A549 (cell line): Measurements from ENCODE around the gene HLA-DOB. TPM values are rescaled to one million over a fixed set of nuclear protein-coding genes. Genes with fewer than 3 reads are reported as not detected.

ENCODE experiments used
- ATAC-seq, 2 experiments: fragments of 200-7000 bp in 1 of 2; fragments of >200 bp in 1 of 2; cut with Nextera tagmentation in 1 of 2; cut with Tn5 transposase in 1 of 2; 3 replicates each; pipeline versions ENCODE4 v1.8.0 to v1.9.1; 2018 to 2020; ENCODE audit warnings: mild to moderate bottlenecking in 1 of 2, moderate library complexity in 1 of 2
- CTCF ChIA-PET: fragments of 300-600 bp; sonication (Branson Sonifier 250); formaldehyde crosslinking; extraction: SDS; loops from one replicate; lab custom pipeline; 2021; ENCODE audit warnings: antibody characterized with exemption, inconsistent platforms; lab: Yijun Ruan, JAX
- POLR2A ChIA-PET: fragments of 350-600 bp; formaldehyde crosslinking; extraction: SDS; loops from one replicate; lab custom pipeline; 2021; ENCODE audit warnings: antibody characterized with exemption, inconsistent platforms; lab: Yijun Ruan, JAX
- DNase-seq, 2 experiments: peaks; one replicate each; pipeline versions ENCODE4 v3.0.0 to v3.0.0-alpha.2; 2011 to 2016; ENCODE audit warnings: low read depth in 1 of 2, low spot score in 1 of 2
- FAIRE-seq: peaks from 2 replicates; lab custom pipeline; 2011; peaks lifted over from hg19 to GRCh38; lab: Jason Lieb, UNC
- H3K27ac ChIP-seq, 2 experiments: fragments of >200 bp; sonication (Bioruptor Twin); formaldehyde crosslinking; 3 replicates each; pipeline ENCODE4 v1.5.1; 2016 to 2017
- H3K4me1 ChIP-seq: fragments of >200 bp; sonication (Bioruptor Twin); formaldehyde crosslinking; 3 replicates; pipeline ENCODE4 v1.6.1; 2016
- H3K4me2 ChIP-seq: fragments of >200 bp; sonication (Bioruptor Twin); formaldehyde crosslinking; 3 replicates; pipeline ENCODE4 v1.6.1; 2016
- H3K4me3 ChIP-seq: fragments of >200 bp; sonication (Bioruptor Twin); formaldehyde crosslinking; 3 replicates; pipeline ENCODE4 v1.5.1; 2016
- H3K9me3 ChIP-seq: fragments of >200 bp; sonication (Bioruptor Twin); formaldehyde crosslinking; 3 replicates; pipeline ENCODE4 v1.6.1; 2016
- CBX2 ChIP-seq: fragments of 200-600 bp; sonication (generic); IDR thresholded peaks from 2 replicates; pipeline ENCODE4 v1.6.1; 2016; ENCODE audit warnings: low read depth, mild to moderate bottlenecking, borderline replicate concordance
- CBX8 ChIP-seq: fragments of 200-600 bp; sonication (generic); IDR thresholded peaks from 2 replicates; pipeline ENCODE4 v1.6.1; 2016
- CEBPB ChIP-seq, 2 experiments: fragments of >200 bp in 1 of 2; sonication (Bioruptor Twin) in 1 of 2; formaldehyde crosslinking in 1 of 2; IDR thresholded peaks; 2 replicates each; pipeline ENCODE4 v1.6.1; 2012 to 2016
- EHF ChIP-seq: fragments of 250-450 bp; sonication (Bioruptor Pico); IDR thresholded peaks from 2 replicates; pipeline ENCODE4 v1.5.0; 2020; ENCODE audit warnings: mild to moderate bottlenecking
- EHMT2 ChIP-seq: fragments of 200-600 bp; sonication (generic); IDR thresholded peaks from 2 replicates; pipeline ENCODE4 v1.6.1; 2016; ENCODE audit warnings: antibody characterized with exemption, low read depth, mild to moderate bottlenecking, moderate library complexity
- EP300 ChIP-seq, 2 experiments: fragments of >200 bp; sonication (Bioruptor Twin); formaldehyde crosslinking; IDR thresholded peaks; 2 replicates in 1 of 2; 3 replicates in 1 of 2; pipeline ENCODE4 v1.6.1; 2016 to 2017
- FOSL2 ChIP-seq, 2 experiments: fragments of 450-650 bp in 1 of 2; fragments of >200 bp in 1 of 2; sonication (Bioruptor Twin) in 1 of 2; formaldehyde crosslinking; IDR thresholded peaks; 2 replicates each; pipeline versions ENCODE4 v1.5.0 to v1.6.1; 2016 to 2020; ENCODE audit warnings: mild to moderate bottlenecking in 1 of 2, moderate library complexity in 1 of 2
- GATA3 ChIP-seq: IDR thresholded peaks from 2 replicates; pipeline ENCODE4 v1.6.1; 2012; ENCODE audit warnings: borderline replicate concordance
- HOXA7 ChIP-seq: fragments of 250-450 bp; sonication (Bioruptor Pico); IDR thresholded peaks from 2 replicates; pipeline ENCODE4 v1.5.0; 2020; ENCODE audit warnings: mild to moderate bottlenecking, moderate library complexity
- HOXB13 ChIP-seq: fragments of 250-450 bp; sonication (Bioruptor Pico); IDR thresholded peaks from 2 replicates; pipeline ENCODE4 v1.5.0; 2020; ENCODE audit warnings: low read depth, mild to moderate bottlenecking, moderate library complexity
- HOXB5 ChIP-seq: fragments of 250-450 bp; sonication (Bioruptor Pico); IDR thresholded peaks from 2 replicates; pipeline ENCODE4 v1.5.0; 2020; ENCODE audit warnings: mild to moderate bottlenecking, moderate library complexity
- MYC ChIP-seq: IDR thresholded peaks from 2 replicates; pipeline ENCODE4 v1.6.1; 2012; ENCODE audit warnings: mild to moderate bottlenecking, inconsistent platforms, low read length, improper control_type of control experiment, borderline replicate concordance
- NFE2L2 ChIP-seq: fragments of 150-350 bp; conservative IDR thresholded peaks from 2 replicates; pipeline ENCODE4 v1.6.1; 2014; ENCODE audit warnings: low read length
- NR3C1 ChIP-seq: fragments of >200 bp; sonication (Bioruptor Twin); formaldehyde crosslinking; IDR thresholded peaks from 3 replicates; pipeline ENCODE4 v1.6.1; 2017
- POLR2A ChIP-seq: IDR thresholded peaks from 2 replicates; pipeline ENCODE4 v1.6.1; 2012; ENCODE audit warnings: mild to moderate bottlenecking, low read length
- RNF2 ChIP-seq: fragments of 200-600 bp; sonication (generic); IDR thresholded peaks from 2 replicates; pipeline ENCODE4 v1.6.1; 2016; ENCODE audit warnings: low read depth, mild to moderate bottlenecking, antibody characterized with exemption, moderate library complexity, borderline replicate concordance
- SMC3 ChIP-seq: fragments of >200 bp; sonication (Bioruptor Twin); formaldehyde crosslinking; IDR thresholded peaks from 3 replicates; pipeline ENCODE4 v1.6.1; 2018; ENCODE audit warnings: inconsistent platforms
- TFCP2L1 ChIP-seq: fragments of 250-450 bp; sonication (Bioruptor Pico); IDR thresholded peaks from 2 replicates; pipeline ENCODE4 v1.5.0; 2021; ENCODE audit warnings: mild to moderate bottlenecking
- ZNF302 ChIP-seq: fragments of 250-450 bp; sonication (Bioruptor Pico); IDR thresholded peaks from 2 replicates; pipeline ENCODE4 v1.9.0; 2021; ENCODE audit warnings: inconsistent platforms, mild to moderate bottlenecking, moderate library complexity
- WGBS: methylation state at CpG from one replicate; pipeline ENCODE4 v1.1.6; 2017; ENCODE audit errors: missing lambda C conversion rate; 5-methylcytosine and 5-hydroxymethylcytosine counted together
- polyA plus RNA-seq, 4 experiments: library from polyadenylated mRNA; depleted of rRNA in 3 of 4; stranded (reverse); fragments of >200 nt; fragmentation: RNase III in 1 of 4; extraction: RNeasy Plus Mini Kit Qiagen cat#74134 plus additional on column Dnase treatment in 1 of 4; gene quantifications; 2 replicates in 3 of 4; 3 replicates in 1 of 4; pipeline ENCODE4 v1.2.3, GENCODE V29; 2011 to 2017
- TF ChIP-seq, protein P1 (sequence below): fragments of >200 bp; sonication (Bioruptor Twin); formaldehyde crosslinking; IDR thresholded peaks from 3 replicates; pipeline ENCODE4 v1.5.1; 2016
- TF ChIP-seq, protein P2 (sequence below): fragments of 250-450 bp; sonication (Bioruptor Pico); IDR thresholded peaks from 2 replicates; pipeline ENCODE4 v1.5.0; 2020; ENCODE audit warnings: low read depth, mild to moderate bottlenecking, moderate library complexity
- TF ChIP-seq, protein P3 (sequence below): fragments of >200 bp; sonication (Bioruptor Twin); formaldehyde crosslinking; IDR thresholded peaks from 2 replicates; pipeline ENCODE4 v1.6.1; 2016
- TF ChIP-seq, protein P4 (sequence below): IDR thresholded peaks from 2 replicates; pipeline ENCODE4 v1.6.1; 2012; ENCODE audit warnings: low read depth, borderline replicate concordance
- TF ChIP-seq, protein P5 (sequence below): fragments of 150-350 bp; IDR thresholded peaks from 2 replicates; pipeline ENCODE4 v1.6.1; 2014; ENCODE audit warnings: low read depth, mild to moderate bottlenecking, low read length
- TF ChIP-seq, protein P6 (sequence below): IDR thresholded peaks from 2 replicates; pipeline ENCODE4 v1.6.1; 2012
- TF ChIP-seq, protein P7 (sequence below): IDR thresholded peaks from 2 replicates; pipeline ENCODE4 v1.6.1; 2012

HLA-DOB gene
- polyA plus RNA-seq, 2 of the 4 experiments (the other 2 are of a cell fraction): 0.08 to 0.10 TPM

DNA sequence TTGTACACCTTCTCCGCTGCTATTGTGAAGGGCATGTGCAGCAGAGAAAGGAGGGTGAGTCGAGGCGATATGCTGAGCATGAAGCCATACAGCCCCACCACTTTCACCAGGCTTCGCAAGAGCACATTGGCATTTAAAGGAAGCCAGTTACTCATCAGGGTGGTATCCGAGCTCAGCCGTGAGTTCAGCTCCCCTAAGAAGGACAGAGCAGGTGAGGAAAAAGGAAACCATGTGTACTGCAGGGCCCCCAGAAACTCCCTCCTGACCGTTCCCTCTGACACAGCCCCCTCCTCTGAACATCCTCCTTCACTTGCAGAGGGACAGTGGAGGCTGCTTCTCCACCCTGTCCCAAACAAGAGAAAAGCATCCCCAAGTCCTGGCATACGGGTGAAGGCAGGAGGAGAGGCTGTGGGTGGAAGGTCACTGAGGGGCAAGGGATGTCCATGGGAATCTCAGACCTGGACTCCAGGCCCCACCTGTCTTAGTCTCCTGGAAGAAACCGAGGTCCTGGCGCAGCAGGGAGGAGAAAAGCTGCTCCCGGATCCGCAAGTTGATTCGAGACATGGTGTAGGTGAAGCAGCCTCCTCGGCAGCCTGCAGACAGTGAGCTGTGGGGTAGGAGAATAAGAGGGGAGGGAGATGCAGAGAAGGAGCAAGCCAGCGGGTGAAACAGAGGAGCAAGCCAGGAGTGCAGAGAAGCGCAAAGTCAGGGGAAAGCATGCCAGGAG lies 18.5 kb upstream of the HLA-DOB start:
- H3K4me2 ChIP-seq: no peak overlapping the region
- ChIA-PET CTCF (interaction anchor here (1.3 kb wide), 1 partner anchor 18 kb away, joined by 5 read pairs; the partner anchor contains the start of genes PSMB9 and TAP1), POLR2A (no interaction called here)
- TF ChIP-seq FOSL2 (IDR thresholded peaks at IDR 0.05) (no peak), FOSL2 (CRISPR knock-in tag; IDR thresholded peaks at IDR 0.05) (no peak), CBX2 (no peak), POLR2A (no peak), GATA3 (no peak), NR3C1 (no peak), CBX8 (no peak)
- TF ChIP-seq, protein P1, sequence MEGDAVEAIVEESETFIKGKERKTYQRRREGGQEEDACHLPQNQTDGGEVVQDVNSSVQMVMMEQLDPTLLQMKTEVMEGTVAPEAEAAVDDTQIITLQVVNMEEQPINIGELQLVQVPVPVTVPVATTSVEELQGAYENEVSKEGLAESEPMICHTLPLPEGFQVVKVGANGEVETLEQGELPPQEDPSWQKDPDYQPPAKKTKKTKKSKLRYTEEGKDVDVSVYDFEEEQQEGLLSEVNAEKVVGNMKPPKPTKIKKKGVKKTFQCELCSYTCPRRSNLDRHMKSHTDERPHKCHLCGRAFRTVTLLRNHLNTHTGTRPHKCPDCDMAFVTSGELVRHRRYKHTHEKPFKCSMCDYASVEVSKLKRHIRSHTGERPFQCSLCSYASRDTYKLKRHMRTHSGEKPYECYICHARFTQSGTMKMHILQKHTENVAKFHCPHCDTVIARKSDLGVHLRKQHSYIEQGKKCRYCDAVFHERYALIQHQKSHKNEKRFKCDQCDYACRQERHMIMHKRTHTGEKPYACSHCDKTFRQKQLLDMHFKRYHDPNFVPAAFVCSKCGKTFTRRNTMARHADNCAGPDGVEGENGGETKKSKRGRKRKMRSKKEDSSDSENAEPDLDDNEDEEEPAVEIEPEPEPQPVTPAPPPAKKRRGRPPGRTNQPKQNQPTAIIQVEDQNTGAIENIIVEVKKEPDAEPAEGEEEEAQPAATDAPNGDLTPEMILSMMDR: no peak
- TF ChIP-seq, protein P2, sequence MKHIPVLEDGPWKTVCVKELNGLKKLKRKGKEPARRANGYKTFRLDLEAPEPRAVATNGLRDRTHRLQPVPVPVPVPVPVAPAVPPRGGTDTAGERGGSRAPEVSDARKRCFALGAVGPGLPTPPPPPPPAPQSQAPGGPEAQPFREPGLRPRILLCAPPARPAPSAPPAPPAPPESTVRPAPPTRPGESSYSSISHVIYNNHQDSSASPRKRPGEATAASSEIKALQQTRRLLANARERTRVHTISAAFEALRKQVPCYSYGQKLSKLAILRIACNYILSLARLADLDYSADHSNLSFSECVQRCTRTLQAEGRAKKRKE (CRISPR knock-in tag): no peak
- TF ChIP-seq, protein P3, sequence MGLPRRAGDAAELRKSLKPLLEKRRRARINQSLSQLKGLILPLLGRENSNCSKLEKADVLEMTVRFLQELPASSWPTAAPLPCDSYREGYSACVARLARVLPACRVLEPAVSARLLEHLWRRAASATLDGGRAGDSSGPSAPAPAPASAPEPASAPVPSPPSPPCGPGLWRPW: no peak
- H3K4me3 ChIP-seq: no peak overlapping the region
- H3K9me3 ChIP-seq: no peaks in the 10 kb centered on the region
- ATAC-seq: no peak
- WGBS: 87% methylated on average over 15 of the region's 16 CpGs
- no peak overlapping the region for H3K27ac ChIP-seq
- no peak for DNase-seq
- H3K4me1 ChIP-seq: peaks cover 5% of the 10 kb centered on the region; the same call in 1 of the 3 replicates
- no peak for FAIRE-seq

DNA sequence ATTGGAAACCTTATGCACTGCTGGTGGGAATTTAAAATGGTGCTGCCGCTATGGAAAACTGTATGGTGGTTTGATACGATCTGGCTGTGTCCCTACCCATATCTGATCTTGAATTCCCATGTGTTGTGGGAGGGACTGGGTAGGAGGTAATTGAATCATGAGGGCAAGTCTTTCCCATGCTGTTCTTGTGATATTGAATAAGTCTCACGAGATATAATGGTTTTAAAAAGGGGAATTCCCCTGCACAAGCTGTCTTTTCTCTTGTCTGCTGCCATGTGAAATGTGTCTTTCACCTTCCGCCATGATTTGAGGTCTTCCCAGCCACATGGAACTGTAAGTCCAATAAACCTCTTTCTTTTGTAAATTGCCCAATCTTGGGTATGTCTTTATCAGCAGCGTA lies 16.9 kb upstream of the HLA-DOB start:
- Histone ChIP-seq H3K4me3 (no peak overlapping the region), H3K27ac (no peak overlapping the region), H3K4me2 (no peak overlapping the region), H3K9me3 (no peaks in the 10 kb centered on the region), H3K4me1 (peaks cover 5% of the 10 kb centered on the region; the same call in 1 of the 3 replicates)
- ChIA-PET CTCF (interaction anchor here (1.4 to 1.5 kb wide), 2 partner anchors 34 to 151 kb away, joined by 4 to 5 read pairs; no protein-coding TSS in a partner anchor), POLR2A (no interaction called here)
- FAIRE-seq (no peak), DNase-seq (no peak), ATAC-seq (no peak)
- TF ChIP-seq EP300 (IDR thresholded peaks at IDR 0.05) (no peak), EHF (CRISPR knock-in tag) (no peak), HOXB5 (no peak), TFCP2L1 (CRISPR knock-in tag) (no peak), NR3C1 (no peak), CEBPB (IDR thresholded peaks at IDR 0.05) (no peak)
- TF ChIP-seq, protein P4, sequence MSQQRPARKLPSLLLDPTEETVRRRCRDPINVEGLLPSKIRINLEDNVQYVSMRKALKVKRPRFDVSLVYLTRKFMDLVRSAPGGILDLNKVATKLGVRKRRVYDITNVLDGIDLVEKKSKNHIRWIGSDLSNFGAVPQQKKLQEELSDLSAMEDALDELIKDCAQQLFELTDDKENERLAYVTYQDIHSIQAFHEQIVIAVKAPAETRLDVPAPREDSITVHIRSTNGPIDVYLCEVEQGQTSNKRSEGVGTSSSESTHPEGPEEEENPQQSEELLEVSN: no peak
- WGBS: 87% methylated on average over 5 of the region's 5 CpGs

DNA sequence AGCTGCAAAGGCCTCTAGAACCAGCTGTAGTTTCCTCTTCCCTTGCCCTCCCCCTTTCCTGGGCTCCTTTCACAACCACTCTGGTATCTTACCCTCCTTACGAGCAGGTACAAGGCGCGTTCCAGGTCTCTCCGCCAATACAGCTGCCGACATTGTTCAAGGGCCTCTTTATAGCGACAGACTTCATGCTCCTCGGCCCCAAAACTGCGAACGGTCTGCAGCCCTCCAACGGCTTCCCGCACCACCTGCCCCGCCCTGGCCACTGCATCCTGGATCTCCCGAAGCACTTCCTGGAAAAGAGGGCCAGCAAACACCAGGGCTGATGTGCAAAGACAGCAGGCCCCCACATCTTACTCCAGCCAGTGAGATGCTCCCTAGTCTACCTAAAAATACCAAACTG lies 15.7 kb upstream of the HLA-DOB start:
- CTCF ChIA-PET: interaction anchor here (1.4 kb wide), 1 partner anchor 36 kb away, joined by 5 read pairs; no protein-coding TSS in a partner anchor
- ATAC-seq: no peak
- POLR2A ChIA-PET: no interaction called here
- FAIRE-seq: no peak
- no peaks in the 10 kb centered on the region for H3K9me3 ChIP-seq
- no peak for DNase-seq
- H3K27ac ChIP-seq: no peak overlapping the region
- H3K4me1 ChIP-seq: peaks cover 2% of the 10 kb centered on the region; the same call in 1 of the 3 replicates
- H3K4me3 ChIP-seq: no peak overlapping the region
- no peak overlapping the region for H3K4me2 ChIP-seq
- 95% methylated on average over 13 of the region's 13 CpGs for WGBS
- TF ChIP-seq MYC (no peak), ZNF302 (no peak), HOXA7 (CRISPR knock-in tag) (no peak), EP300 (IDR thresholded peaks at IDR 0.05) (no peak), EHMT2 (no peak), SMC3 (no peak), NFE2L2 (no peak), RNF2 (no peak), HOXB13 (CRISPR knock-in tag) (no peak)
- TF ChIP-seq, protein P3: no peak
- TF ChIP-seq, protein P2 (CRISPR knock-in tag): no peak
- TF ChIP-seq, protein P5, sequence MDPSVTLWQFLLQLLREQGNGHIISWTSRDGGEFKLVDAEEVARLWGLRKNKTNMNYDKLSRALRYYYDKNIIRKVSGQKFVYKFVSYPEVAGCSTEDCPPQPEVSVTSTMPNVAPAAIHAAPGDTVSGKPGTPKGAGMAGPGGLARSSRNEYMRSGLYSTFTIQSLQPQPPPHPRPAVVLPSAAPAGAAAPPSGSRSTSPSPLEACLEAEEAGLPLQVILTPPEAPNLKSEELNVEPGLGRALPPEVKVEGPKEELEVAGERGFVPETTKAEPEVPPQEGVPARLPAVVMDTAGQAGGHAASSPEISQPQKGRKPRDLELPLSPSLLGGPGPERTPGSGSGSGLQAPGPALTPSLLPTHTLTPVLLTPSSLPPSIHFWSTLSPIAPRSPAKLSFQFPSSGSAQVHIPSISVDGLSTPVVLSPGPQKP: no peak
- TF ChIP-seq, protein P6, sequence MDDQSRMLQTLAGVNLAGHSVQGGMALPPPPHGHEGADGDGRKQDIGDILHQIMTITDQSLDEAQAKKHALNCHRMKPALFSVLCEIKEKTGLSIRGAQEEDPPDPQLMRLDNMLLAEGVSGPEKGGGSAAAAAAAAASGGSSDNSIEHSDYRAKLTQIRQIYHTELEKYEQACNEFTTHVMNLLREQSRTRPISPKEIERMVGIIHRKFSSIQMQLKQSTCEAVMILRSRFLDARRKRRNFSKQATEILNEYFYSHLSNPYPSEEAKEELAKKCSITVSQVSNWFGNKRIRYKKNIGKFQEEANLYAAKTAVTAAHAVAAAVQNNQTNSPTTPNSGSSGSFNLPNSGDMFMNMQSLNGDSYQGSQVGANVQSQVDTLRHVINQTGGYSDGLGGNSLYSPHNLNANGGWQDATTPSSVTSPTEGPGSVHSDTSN: no peak
- TF ChIP-seq, protein P7, sequence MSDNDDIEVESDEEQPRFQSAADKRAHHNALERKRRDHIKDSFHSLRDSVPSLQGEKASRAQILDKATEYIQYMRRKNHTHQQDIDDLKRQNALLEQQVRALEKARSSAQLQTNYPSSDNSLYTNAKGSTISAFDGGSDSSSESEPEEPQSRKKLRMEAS: no peak
